Measurements from ENCODE around the gene DIAPH3. TPM values are rescaled to one million over a fixed set of nuclear protein-coding genes. Genes with fewer than 3 reads are reported as not detected.

DIAPH3 gene
- total RNA-seq, 1 donor from 2014 or later, result 6.3 TPM

GRCh38 chr13:59776924-59777690 lies 386.6 kb downstream of the DIAPH3 start:
- no peak for DNase-seq

GRCh38 chr13:59774491-59774971 lies 389.2 kb downstream of the DIAPH3 start:
- peak; percentile 79 for DNase-seq

GRCh38 chr13:59771272-59771671 lies 392.5 kb downstream of the DIAPH3 start:
- peak; percentile 37 for DNase-seq

- DNase-seq, result no peak
These were observed 393.3 kb downstream of the DIAPH3 start for GRCh38 chr13:59770451-59770850.

- no peak for DNase-seq
These were observed 397.5 kb downstream of the DIAPH3 start for GRCh38 chr13:59766236-59766635.

GRCh38 chr13:59755632-59756290 lies 408.0 kb downstream of the DIAPH3 start:
- no peak for DNase-seq

GRCh38 chr13:59754411-59754810 lies 409.3 kb downstream of the DIAPH3 start:
- DNase-seq, result no peak

GRCh38 chr13:59750860-59751259 lies 412.9 kb downstream of the DIAPH3 start:
- DNase-seq, result peak; percentile 84

- no peak for DNase-seq
These were observed 415.7 kb downstream of the DIAPH3 start for GRCh38 chr13:59748046-59748445.

- no peak for DNase-seq
These were observed 416.2 kb downstream of the DIAPH3 start for GRCh38 chr13:59747529-59747928.

GRCh38 chr13:59746291-59746962 lies 417.3 kb downstream of the DIAPH3 start:
- DNase-seq, result no peak

- DNase-seq, result no peak
These were observed 418.3 kb downstream of the DIAPH3 start for GRCh38 chr13:59745392-59745788.

- no peak for DNase-seq
These were observed 418.9 kb downstream of the DIAPH3 start for GRCh38 chr13:59744747-59745391.

GRCh38 chr13:59743195-59743594 lies 420.5 kb downstream of the DIAPH3 start:
- no peak for DNase-seq

- DNase-seq, result no peak
These were observed 421.3 kb downstream of the DIAPH3 start for GRCh38 chr13:59742467-59742866.

GRCh38 chr13:59738921-59739320 lies 424.8 kb downstream of the DIAPH3 start:
- DNase-seq, result no peak

GRCh38 chr13:59734393-59734792 lies 429.3 kb downstream of the DIAPH3 start:
- DNase-seq, result no peak

GRCh38 chr13:59733744-59734143 lies 430.0 kb downstream of the DIAPH3 start:
- DNase-seq, result no peak

GRCh38 chr13:59730026-59730425 lies 433.7 kb downstream of the DIAPH3 start:
- no peak for DNase-seq

- no peak for DNase-seq
These were observed 434.7 kb downstream of the DIAPH3 start for GRCh38 chr13:59728896-59729545.

- DNase-seq, result no peak
These were observed 441.5 kb downstream of the DIAPH3 start for GRCh38 chr13:59721926-59722910.
